Keratinocyte (primary cell): ENCODE results near the gene KCNC1. TPM values are rescaled to one million over a fixed set of nuclear protein-coding genes. Genes with fewer than 3 reads are reported as not detected.

Experiments used
- DNase-seq: peaks from one replicate; pipeline ENCODE4 v3.0.0-alpha.2; 2011; ENCODE audit warnings: low read depth, missing footprints, low spot score
- FAIRE-seq: peaks from 2 replicates; lab custom pipeline; 2011; peaks lifted over from hg19 to GRCh38; lab: Jason Lieb, UNC
- H2AFZ ChIP-seq: 2 replicates; pipeline ENCODE4 v1.6.0; 2012; ENCODE audit warnings: low read length, control low read depth, inconsistent platforms; ENCODE audit not compliant: control insufficient read depth
- H3K27ac ChIP-seq: 2 replicates; pipeline ENCODE4 v1.5.1; 2011; ENCODE audit warnings: low read length; ENCODE audit not compliant: control insufficient read depth, insufficient read depth
- H3K27me3 ChIP-seq: 3 replicates; pipeline ENCODE4 v1.6.0; 2011; ENCODE audit warnings: low read length; ENCODE audit not compliant: control insufficient read depth, insufficient read depth; ENCODE audit errors: extremely low read depth
- H3K36me3 ChIP-seq, 2 experiments: 2 replicates in 1 of 2; 3 replicates in 1 of 2; pipeline ENCODE4 v1.5.1; 2011; ENCODE audit warnings: low read length in 2 of 2, mild to moderate bottlenecking in 1 of 2; ENCODE audit not compliant: control insufficient read depth in 2 of 2, insufficient read depth in 2 of 2; ENCODE audit errors: extremely low read depth in 1 of 2
- H3K4me1 ChIP-seq: 3 replicates; pipeline ENCODE4 v1.5.1; 2011; ENCODE audit warnings: low read length; ENCODE audit not compliant: control insufficient read depth, insufficient read depth; ENCODE audit errors: extremely low read depth
- H3K4me2 ChIP-seq: 3 replicates; pipeline ENCODE4 v1.6.0; 2011; ENCODE audit warnings: low read depth, low read length; ENCODE audit not compliant: control insufficient read depth, insufficient read depth; ENCODE audit errors: extremely low read depth
- H3K4me3 ChIP-seq, 3 experiments: fragments of 200-600 bp in 1 of 3; sonication (generic) in 1 of 3; 2 replicates in 2 of 3; 3 replicates in 1 of 3; pipeline ENCODE4 v1.5.1; 2011 to 2016; ENCODE audit warnings: low read length in 3 of 3, mild to moderate bottlenecking in 3 of 3, control low read depth in 2 of 3, inconsistent platforms in 1 of 3, low read depth in 1 of 3, mixed read lengths in 1 of 3, mixed run types in 1 of 3, moderate library complexity in 1 of 3; ENCODE audit not compliant: control insufficient read depth in 2 of 3, insufficient read depth in 2 of 3; ENCODE audit errors: extremely low read depth in 1 of 3
- H3K79me2 ChIP-seq: 2 replicates; pipeline ENCODE4 v1.6.0; 2012; ENCODE audit warnings: low read length; ENCODE audit not compliant: control insufficient read depth, insufficient read depth
- H3K9ac ChIP-seq: 3 replicates; pipeline ENCODE4 v1.6.0; 2011; ENCODE audit warnings: low read length; ENCODE audit not compliant: control insufficient read depth, insufficient read depth; ENCODE audit errors: extremely low read depth
- H3K9me1 ChIP-seq: 3 replicates; pipeline ENCODE4 v1.6.0; 2011; ENCODE audit warnings: low read length; ENCODE audit not compliant: control insufficient read depth, insufficient read depth; ENCODE audit errors: extremely low read depth
- H3K9me3 ChIP-seq: 2 replicates; pipeline ENCODE4 v1.5.1; 2012; ENCODE audit warnings: low read depth, low read length; ENCODE audit not compliant: control insufficient read depth
- H4K20me1 ChIP-seq: 3 replicates; pipeline ENCODE4 v1.6.0; 2011; ENCODE audit warnings: low read length; ENCODE audit not compliant: control insufficient read depth, insufficient read depth; ENCODE audit errors: extremely low read depth
- CTCF ChIP-seq, 3 experiments: IDR thresholded peaks in 1 of 3; conservative IDR thresholded peaks in 1 of 3; optimal IDR thresholded peaks in 1 of 3; 2 replicates in 2 of 3; 3 replicates in 1 of 3; pipeline versions ENCODE3 to v1.5.1; 2011; ENCODE audit warnings: low read length in 3 of 3, mild to moderate bottlenecking in 3 of 3, moderate library complexity in 2 of 3, control low read depth in 1 of 3, inconsistent platforms in 1 of 3; ENCODE audit not compliant: insufficient read depth in 2 of 3; ENCODE audit errors: extremely low read depth in 1 of 3
- EZH2 ChIP-seq: IDR thresholded peaks from one replicate; pipeline ENCODE4 v1.6.1; 2012; ENCODE audit warnings: inconsistent platforms, mild to moderate bottlenecking, low read length, moderate library complexity
- dilution Hi-C: fragments of 300-500 bp; cut with MboI; formaldehyde crosslinking; loops from one replicate; pipeline ENCODE4 v1.7.0; 2020; ENCODE audit warnings: low sequenced_read_pairs; ENCODE audit not compliant: extremely low pct_ligation_motif_present
- polyA plus RNA-seq, 5 experiments: library from polyadenylated mRNA; depleted of rRNA in 3 of 5; stranded (reverse) in 3 of 5; stranded (forward) in 1 of 5; unstranded in 1 of 5; fragments of >200 nt; gene quantifications; 1 replicate in 1 of 5; 2 replicates in 3 of 5; 3 replicates in 1 of 5; pipeline versions ENCODE4 v1.2.1 to v1.2.3, GENCODE V29; 2011 to 2012; ENCODE audit warnings: missing spikeins in 2 of 5, low read depth in 1 of 5, low replicate concordance in 1 of 5

The KCNC1 gene
- polyA plus RNA-seq, 1 donor (not counting 4 experiments of a cell fraction or from before 2014, with no cell fraction given), result not detected

GRCh38 chr11:17711836-17712235 is 22.7 kb upstream of the KCNC1 start:
- no peak for TF ChIP-seq CTCF (optimal IDR thresholded peaks at IDR 0.05 in 1 of 3, IDR thresholded peaks at IDR 0.05 in 1 of 3, conservative IDR thresholded peaks at IDR 0.05 in 1 of 3; ENCODE audit: extremely low read depth in 1 of 3, insufficient read depth in 2 of 3, low read length in 3 of 3)
- H3K79me2 ChIP-seq, result no peaks in the 10 kb centered on the region
- dilution Hi-C loops, result no loop called here
- no peaks in the 10 kb centered on the region for H3K9me3 ChIP-seq
- FAIRE-seq (no peak), DNase-seq (no peak)
- no peak overlapping the region for H3K4me2 ChIP-seq
- H3K4me3 ChIP-seq, result no peak overlapping the region
- no peak overlapping the region for H3K27ac ChIP-seq
- H3K27me3 ChIP-seq, result peaks cover 8% of the 10 kb centered on the region
- H3K9ac ChIP-seq, result no peak overlapping the region
- no peak overlapping the region for H2AFZ ChIP-seq
- no peaks in the 10 kb centered on the region for H3K36me3 ChIP-seq
- no peaks in the 10 kb centered on the region for H3K4me1 ChIP-seq
- no peaks in the 10 kb centered on the region for H3K9me1 ChIP-seq
- H4K20me1 ChIP-seq, result no peaks in the 10 kb centered on the region

- dilution Hi-C loops, result no loop called here
- Histone ChIP-seq H3K36me3 (no peaks in the 10 kb centered on the region), H3K27me3 (peaks cover 28% of the 10 kb centered on the region), H4K20me1 (no peaks in the 10 kb centered on the region), H3K4me2 (no peak overlapping the region), H3K79me2 (no peaks in the 10 kb centered on the region), H3K4me3 (no peak overlapping the region), H3K27ac (no peak overlapping the region), H3K9me1 (no peaks in the 10 kb centered on the region), H2AFZ (no peak overlapping the region), H3K9ac (no peak overlapping the region), H3K9me3 (no peaks in the 10 kb centered on the region), H3K4me1 (no peaks in the 10 kb centered on the region)
- no peak for FAIRE-seq
- DNase-seq, result no peak
- TF ChIP-seq EZH2 (no peak), CTCF (optimal IDR thresholded peaks at IDR 0.05 in 1 of 3, IDR thresholded peaks at IDR 0.05 in 1 of 3, conservative IDR thresholded peaks at IDR 0.05 in 1 of 3; ENCODE audit: extremely low read depth in 1 of 3, insufficient read depth in 2 of 3, low read length in 3 of 3) (no peak)
Measured at GRCh38 chr11:17713851-17714250, 20.7 kb upstream of the KCNC1 start.
